Stimulated activated CD4-positive, alpha-beta T cell treated with anti-CD3 and anti-CD28 coated beads, TNF-alpha, amount 100 ng/mL, for 48 hours (primary cell): Measurements from ENCODE around the gene DOCK2.

Source experiments
- DNase-seq, 3 donors: peaks; one replicate each; pipeline ENCODE4 v3.0.0-alpha.2; 2020; ENCODE audit warnings: low read depth in 3 of 3

Gene DOCK2

DNA sequence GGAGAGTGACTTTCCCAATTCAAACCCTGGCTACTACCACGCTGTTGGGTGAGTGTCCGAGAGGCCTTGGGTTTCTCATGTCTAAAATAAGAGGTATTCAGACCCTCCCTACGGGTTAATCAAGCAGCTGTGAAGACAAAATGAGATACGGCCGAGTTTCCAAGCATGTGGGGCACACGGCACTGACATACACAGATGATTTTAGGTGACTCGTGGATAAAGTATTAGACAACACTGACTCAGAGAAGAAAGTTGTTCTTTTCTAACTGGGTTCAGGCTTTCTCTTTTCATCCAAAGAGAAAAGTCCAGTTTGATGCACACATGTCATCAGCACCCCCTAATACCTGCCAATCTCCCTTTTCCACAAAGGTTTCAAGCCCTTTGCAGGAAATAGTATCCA, 484.2 kb downstream of the DOCK2 start:
- DNase-seq: no peak

DNA sequence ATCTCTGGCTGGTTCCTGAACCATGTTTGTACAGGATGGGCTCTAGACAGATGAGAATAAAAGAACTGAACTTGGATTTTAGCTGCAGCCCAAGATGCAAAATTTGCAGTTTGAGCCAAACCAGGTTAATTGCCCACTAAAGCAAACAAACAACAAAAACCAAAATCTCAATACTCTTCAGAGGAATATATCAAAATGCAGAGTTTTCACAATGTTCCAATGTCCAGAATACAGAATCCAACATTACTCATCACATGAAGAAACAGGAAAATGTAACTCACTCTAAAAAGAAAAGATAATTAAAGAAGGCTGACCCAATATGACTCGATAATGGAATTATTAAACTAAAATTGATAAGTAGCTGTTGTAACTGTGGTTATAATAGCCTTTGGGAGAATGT, 489.0 kb downstream of the DOCK2 start:
- DNase-seq: no peak

DNA sequence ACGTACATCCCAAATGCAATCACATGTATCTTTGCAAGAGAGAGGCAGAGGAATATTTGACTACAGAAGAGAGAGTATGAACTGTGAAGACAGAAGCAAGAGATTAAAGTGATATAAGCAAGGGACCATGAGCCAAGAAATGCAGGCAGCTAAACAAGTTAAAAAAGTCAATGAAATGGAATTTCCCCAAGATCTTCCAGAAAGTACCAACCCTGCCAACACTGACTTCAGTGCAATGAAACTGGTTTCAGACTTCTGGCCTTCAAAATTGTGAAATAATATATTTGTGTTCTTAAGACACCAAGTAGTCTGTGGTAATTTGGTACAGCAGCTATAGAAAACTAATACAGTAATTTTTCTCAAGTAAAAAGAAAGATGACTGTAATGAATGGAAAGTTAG, 489.6 kb downstream of the DOCK2 start:
- DNase-seq: no peak

DNA sequence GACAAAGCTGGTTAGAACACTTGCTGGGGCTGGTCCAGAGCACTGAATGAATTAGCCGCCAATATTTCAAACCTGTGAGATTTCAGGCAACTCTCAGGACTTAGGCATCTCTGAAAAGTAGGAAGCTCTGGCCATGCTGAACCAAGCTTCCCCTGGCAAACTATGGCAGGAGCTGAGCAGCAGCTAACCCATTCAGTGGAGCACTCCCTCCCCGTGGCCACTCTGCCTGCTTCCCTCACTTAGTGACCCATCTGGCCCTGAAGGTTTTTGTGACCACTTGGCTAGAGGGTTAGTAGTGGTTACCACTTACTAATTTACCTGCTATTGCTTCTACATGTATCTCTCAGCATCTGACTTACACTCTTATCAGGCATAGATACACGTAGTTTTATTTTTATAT, 494.2 kb downstream of the DOCK2 start:
- no peak for DNase-seq

DNA sequence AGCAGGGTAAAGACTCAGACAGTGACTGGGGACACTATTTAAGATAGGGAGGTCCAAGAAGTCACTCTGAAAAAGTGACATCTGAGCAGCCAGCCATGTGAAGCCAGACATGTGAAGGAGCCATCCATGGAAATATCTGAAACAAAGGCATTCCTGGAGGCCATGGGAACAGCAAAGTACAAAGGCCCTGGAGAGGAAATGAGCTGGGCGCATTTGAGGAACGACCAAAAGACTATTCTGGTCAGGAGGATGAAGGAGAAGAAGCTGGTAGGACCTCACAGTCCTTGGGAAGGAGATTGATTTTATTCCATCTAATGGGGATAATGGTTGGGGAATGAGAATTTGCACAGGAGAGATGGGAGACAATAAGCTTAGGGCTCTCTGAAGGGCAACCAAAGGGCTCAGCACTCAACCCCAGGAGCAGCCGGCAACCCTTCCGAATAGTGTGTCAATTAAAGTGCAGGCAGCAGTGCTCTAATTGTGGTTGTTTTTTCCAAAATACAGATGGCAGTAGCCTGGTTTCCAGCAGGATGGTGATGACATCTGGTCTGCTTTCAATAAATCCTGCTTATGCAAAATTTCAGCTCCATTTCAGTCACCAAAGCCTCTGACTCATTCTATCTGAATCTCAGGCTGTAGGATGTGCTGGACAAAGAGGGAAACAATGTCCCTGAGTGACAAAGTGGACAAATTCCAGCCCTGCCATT, 495.3 kb downstream of the DOCK2 start:
- DNase-seq: no peak
